ENCODE measurements around the gene SPG7. TPM values are rescaled to one million over a fixed set of nuclear protein-coding genes. Genes with fewer than 3 reads are reported as not detected.

The SPG7 gene
- 144 and 177 TPM in 2 replicates for total RNA-seq

GRCh38 chr16:89507834-89508590 lies at the start of gene SPG7:
SPG7 (plus strand) TSS chr16:89508403; CDS start chr16:89508418, 15 bp downstream.

GRCh38 chr16:89490439-89491237 lies 17.6 kb upstream of the SPG7 start, which contains the start of gene ANKRD11:
ANKRD11 (minus strand) TSS chr16:89490561; CDS start chr16:89317019, 173,542 bp downstream.

DNA sequence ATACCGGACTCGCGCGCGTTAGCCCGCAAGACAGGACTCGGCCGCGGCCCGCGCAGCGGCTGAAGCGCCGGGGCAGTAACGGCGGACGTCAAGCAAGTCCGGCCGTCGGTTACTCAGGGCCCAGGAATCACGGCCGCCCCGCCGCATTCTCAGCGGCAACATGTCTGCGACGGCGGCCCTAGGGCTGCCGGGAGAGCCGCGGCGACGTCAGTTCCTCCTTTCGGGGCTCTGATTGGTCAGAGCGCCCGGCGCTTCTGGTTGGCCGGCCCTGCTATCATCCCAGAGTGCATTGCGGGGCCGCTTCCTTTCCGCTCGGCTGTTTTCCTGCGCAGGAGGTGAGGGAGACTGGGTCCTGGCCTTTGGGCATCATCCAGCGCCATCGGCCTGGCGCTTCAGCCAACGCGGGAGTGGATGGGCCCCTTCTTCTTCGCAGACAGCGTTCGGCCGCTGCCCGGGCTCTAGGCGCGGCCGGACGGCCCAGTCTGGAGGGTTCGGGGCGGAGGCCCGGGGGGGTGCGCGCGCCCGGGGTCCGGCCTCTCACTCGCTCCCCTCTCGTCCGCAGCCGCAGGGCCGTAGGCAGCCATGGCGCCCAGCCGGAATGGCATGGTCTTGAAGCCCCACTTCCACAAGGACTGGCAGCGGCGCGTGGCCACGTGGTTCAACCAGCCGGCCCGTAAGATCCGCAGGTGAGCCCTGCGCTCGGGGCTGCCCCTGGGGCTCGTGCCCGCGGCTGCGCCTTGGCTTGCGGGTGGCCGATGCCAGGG lies 52.4 kb downstream of the SPG7 start, which contains the start of gene RPL13:
TSS of gene RPL13 (plus strand) at position 305 of the 764 bp plus-strand sequence. CDS start at position 583, 278 bp downstream.

GRCh38 chr16:89575247-89576152 lies 67.3 kb downstream of the SPG7 start, which contains the start of gene CPNE7:
CPNE7 (plus strand) TSS chr16:89575758; CDS start chr16:89575898, 140 bp downstream.

Other genes with a start within 250 kb of the SPG7 start
- gene ANKRD11, start 17.8 kb upstream of the SPG7 start, total RNA-seq: 55.6 and 72.8 TPM in 2 replicates
- gene RPL13, start 52.3 kb downstream of the SPG7 start, total RNA-seq: 9,942 and 10,591 TPM in 2 replicates
- gene CPNE7, start 67.4 kb downstream of the SPG7 start, total RNA-seq: 28.4 and 48.7 TPM in 2 replicates
- 0.13 TPM in 1 of 2 replicates, not detected in the other for gene DPEP1, start 105.2 kb downstream of the SPG7 start, total RNA-seq
- gene CHMP1A, start 149.3 kb downstream of the SPG7 start, total RNA-seq: 99.0 and 119 TPM in 2 replicates
- 2.9 and 4.7 TPM in 2 replicates for gene SPATA33, start 149.4 kb downstream of the SPG7 start, total RNA-seq
- gene CDK10, start 178.3 kb downstream of the SPG7 start, total RNA-seq: 38.7 and 45.4 TPM in 2 replicates
- 12.9 and 15.8 TPM in 2 replicates for gene SPATA2L, start 193.3 kb downstream of the SPG7 start, total RNA-seq
- 5.1 and 5.9 TPM in 2 replicates for gene VPS9D1, start 212.5 kb downstream of the SPG7 start, total RNA-seq
- gene ZNF276, start 213.1 kb downstream of the SPG7 start, total RNA-seq: 15.3 and 23.1 TPM in 2 replicates